HepG2 (cell line): ENCODE measurements around the gene ATP6V0E2. TPM values are rescaled to one million over a fixed set of nuclear protein-coding genes. Genes with fewer than 3 reads are reported as not detected.

Experiments used
- AGO1 ChIP-seq: fragments of 200-400 bp; formaldehyde crosslinking; IDR thresholded peaks from 2 replicates; pipeline ENCODE4 v1.6.1; 2017; ENCODE audit warnings: mild to moderate bottlenecking, low read depth, low read length, moderate library complexity; ENCODE audit not compliant: poor library complexity, severe bottlenecking
- ATAD3A ChIP-seq: sonication (generic); formaldehyde crosslinking; IDR thresholded peaks from 2 replicates; pipeline ENCODE4 v1.4.0; 2020; ENCODE audit warnings: missing genetic modification reagents
- ATF1 ChIP-seq: IDR thresholded peaks from 2 replicates; pipeline ENCODE4 v1.6.1; 2016; ENCODE audit warnings: mild to moderate bottlenecking, control low read depth
- EED ChIP-seq: sonication (generic); formaldehyde crosslinking; IDR thresholded peaks from 2 replicates; pipeline ENCODE4 v1.5.0; 2020; ENCODE audit warnings: mild to moderate bottlenecking, missing genetic modification reagents
- ETV6 ChIP-seq: sonication (generic); formaldehyde crosslinking; conservative IDR thresholded peaks from 2 replicates; pipeline ENCODE4 v1.4.0; 2020; ENCODE audit warnings: missing genetic modification reagents
- GATA4 ChIP-seq: sonication (generic); IDR thresholded peaks from 2 replicates; pipeline ENCODE4 v1.6.1; 2016; ENCODE audit warnings: antibody characterized with exemption, low read depth, borderline replicate concordance
- GATAD1 ChIP-seq: IDR thresholded peaks from 2 replicates; pipeline ENCODE4 v1.6.1; 2016; ENCODE audit warnings: missing genetic modification reagents, missing compliant biosample characterization
- HES4 ChIP-seq: sonication (generic); formaldehyde crosslinking; IDR thresholded peaks from 2 replicates; pipeline ENCODE4 v1.9.0; 2021; ENCODE audit warnings: mild to moderate bottlenecking, missing genetic modification reagents, borderline replicate concordance
- MAFF ChIP-seq: IDR thresholded peaks from 2 replicates; pipeline ENCODE4 v1.6.1; 2011; ENCODE audit warnings: low read depth, low read length, improper control_type of control experiment
- MEIS2 ChIP-seq: sonication (generic); formaldehyde crosslinking; IDR thresholded peaks from 2 replicates; pipeline ENCODE4 v1.9.0; 2021; ENCODE audit warnings: mild to moderate bottlenecking, missing genetic modification reagents
- PITX1 ChIP-seq: sonication (generic); formaldehyde crosslinking; IDR thresholded peaks from 2 replicates; pipeline ENCODE4 v1.5.1; 2020; ENCODE audit warnings: mild to moderate bottlenecking, missing genetic modification reagents
- PRMT3 ChIP-seq: sonication (generic); formaldehyde crosslinking; IDR thresholded peaks from 2 replicates; pipeline ENCODE4 v1.8.1; 2022; ENCODE audit warnings: low read depth, mild to moderate bottlenecking, moderate library complexity, missing genetic modification reagents, borderline replicate concordance
- PTBP1 ChIP-seq: fragments of 200-400 bp; formaldehyde crosslinking; IDR thresholded peaks from 2 replicates; pipeline ENCODE4 v1.6.1; 2018; ENCODE audit warnings: low read length, low read depth; ENCODE audit not compliant: poor library complexity, severe bottlenecking
- RELA ChIP-seq: sonication (generic); formaldehyde crosslinking; IDR thresholded peaks from 2 replicates; pipeline ENCODE4 v1.4.0; 2020; ENCODE audit warnings: missing genetic modification reagents
- SRY ChIP-seq: sonication (generic); formaldehyde crosslinking; IDR thresholded peaks from 2 replicates; pipeline ENCODE4 v1.8.0; 2022; ENCODE audit warnings: mild to moderate bottlenecking, missing genetic modification reagents
- STAG1 ChIP-seq: sonication (generic); formaldehyde crosslinking; IDR thresholded peaks from 2 replicates; pipeline ENCODE4 v1.4.0; 2020; ENCODE audit warnings: missing genetic modification reagents
- TARDBP ChIP-seq: sonication (generic); formaldehyde crosslinking; IDR thresholded peaks from 2 replicates; pipeline ENCODE4 v1.8.0; 2022; ENCODE audit warnings: mild to moderate bottlenecking, missing genetic modification reagents
- TBX2 ChIP-seq: sonication (generic); formaldehyde crosslinking; IDR thresholded peaks from 2 replicates; pipeline ENCODE4 v1.5.0; 2020; ENCODE audit warnings: missing genetic modification reagents, mild to moderate bottlenecking, borderline replicate concordance
- XRCC5 ChIP-seq: fragments of 200-400 bp; formaldehyde crosslinking; optimal IDR thresholded peaks from 2 replicates; pipeline ENCODE3; 2017; ENCODE audit warnings: mild to moderate bottlenecking, low read length
- ZMYM4 ChIP-seq: sonication (generic); formaldehyde crosslinking; IDR thresholded peaks from 2 replicates; pipeline ENCODE4 v1.8.1; 2023; ENCODE audit warnings: mild to moderate bottlenecking, missing genetic modification reagents
- polyA plus RNA-seq, 8 experiments: library from polyadenylated mRNA; depleted of rRNA in 3 of 8; stranded (reverse) in 7 of 8; unstranded in 1 of 8; fragments of >200 nt; fragmentation: Illumina TruSeq in 4 of 8; extraction: Trizol in 4 of 8; gene quantifications; 2 replicates each; pipeline versions ENCODE4 v1.2.1 to v1.2.3, GENCODE V29; 2011 to 2016; ENCODE audit warnings: low read depth in 4 of 8, missing spikeins in 1 of 8, mixed read lengths in 1 of 8; ENCODE audit not compliant: insufficient read depth in 1 of 8
- total RNA-seq, 5 experiments: library from RNA; depleted of rRNA; stranded (reverse); fragments of >200 nt; fragmentation: Illumina TruSeq; extraction: Trizol; gene quantifications; 2 replicates each; pipeline ENCODE4 v1.2.3, GENCODE V29; 2016; ENCODE audit warnings: low read depth in 1 of 5
- TF ChIP-seq, protein P1 (sequence below): sonication (generic); formaldehyde crosslinking; IDR thresholded peaks from 2 replicates; pipeline ENCODE4 v1.5.0; 2020; ENCODE audit warnings: mild to moderate bottlenecking, missing genetic modification reagents
- TF ChIP-seq, protein P2 (sequence below): IDR thresholded peaks from 2 replicates; pipeline ENCODE4 v1.6.1; 2016; ENCODE audit warnings: mild to moderate bottlenecking
- TF ChIP-seq, protein P3 (sequence below): sonication (generic); formaldehyde crosslinking; IDR thresholded peaks from 2 replicates; pipeline ENCODE4 v1.8.1; 2023; ENCODE audit warnings: mild to moderate bottlenecking, inconsistent platforms, moderate library complexity, missing genetic modification reagents, borderline replicate concordance
- TF ChIP-seq, protein P4 (sequence below): sonication (generic); formaldehyde crosslinking; IDR thresholded peaks from 2 replicates; pipeline ENCODE4 v1.4.0; 2020; ENCODE audit warnings: missing genetic modification reagents
- TF ChIP-seq, protein P5 (sequence below): sonication (generic); formaldehyde crosslinking; IDR thresholded peaks from 2 replicates; pipeline ENCODE4 v1.9.0; 2021; ENCODE audit warnings: missing genetic modification reagents, borderline replicate concordance

The ATP6V0E2 gene
- total and polyA plus RNA-seq, 2 of the 13 experiments (the other 11 are each of a cell fraction or from before 2014, with no cell fraction given): 36.8 to 203 TPM

DNA sequence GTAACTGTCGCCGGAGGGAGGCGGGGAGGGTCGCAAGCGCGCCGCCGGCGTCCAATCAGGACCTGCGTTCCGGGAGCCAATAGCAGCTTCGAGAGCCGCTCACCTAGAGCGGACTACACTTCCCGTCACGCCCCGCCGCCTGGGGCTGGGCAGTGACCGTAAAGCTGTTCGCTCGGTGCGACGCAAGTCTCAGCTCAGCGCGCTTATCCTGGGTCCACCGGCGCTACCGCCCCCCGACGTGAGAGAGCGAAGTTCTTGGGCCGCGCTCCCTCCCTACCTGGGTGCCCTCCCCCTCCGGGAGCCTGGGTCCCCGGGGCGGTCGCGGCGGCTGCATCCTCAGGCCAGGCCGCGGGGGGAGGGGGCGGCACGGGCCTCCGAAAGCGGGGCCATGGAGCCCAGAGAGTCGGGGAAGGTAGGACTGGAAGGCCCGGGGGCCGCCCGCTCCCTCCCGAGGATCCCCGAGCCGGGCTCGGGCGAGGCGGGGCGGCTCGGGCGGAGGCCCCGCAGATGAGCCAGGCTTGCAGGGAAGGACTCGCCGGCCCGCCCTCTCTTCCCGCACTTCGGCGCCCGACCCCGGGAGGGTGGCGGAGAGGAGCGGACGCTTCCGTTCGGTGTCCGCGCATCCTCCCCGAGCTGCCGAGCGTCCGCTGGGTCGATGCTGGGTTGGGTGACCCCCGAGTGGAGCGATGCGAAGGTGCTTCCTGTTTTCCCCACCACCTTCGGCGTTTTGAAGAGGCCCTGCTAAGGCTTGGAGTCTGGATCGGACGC is 35.4 kb upstream of the ATP6V0E2 start, which contains the start of gene ZNF862 (continued):
- no peak; the same call in 1 of the 2 replicates for TF ChIP-seq MEIS2 (CRISPR knock-in tag)
- TF ChIP-seq GATA4: 0 out of 2 replicates have a peak, but pooled peaks have one; percentile 34
- TF ChIP-seq, protein P1, sequence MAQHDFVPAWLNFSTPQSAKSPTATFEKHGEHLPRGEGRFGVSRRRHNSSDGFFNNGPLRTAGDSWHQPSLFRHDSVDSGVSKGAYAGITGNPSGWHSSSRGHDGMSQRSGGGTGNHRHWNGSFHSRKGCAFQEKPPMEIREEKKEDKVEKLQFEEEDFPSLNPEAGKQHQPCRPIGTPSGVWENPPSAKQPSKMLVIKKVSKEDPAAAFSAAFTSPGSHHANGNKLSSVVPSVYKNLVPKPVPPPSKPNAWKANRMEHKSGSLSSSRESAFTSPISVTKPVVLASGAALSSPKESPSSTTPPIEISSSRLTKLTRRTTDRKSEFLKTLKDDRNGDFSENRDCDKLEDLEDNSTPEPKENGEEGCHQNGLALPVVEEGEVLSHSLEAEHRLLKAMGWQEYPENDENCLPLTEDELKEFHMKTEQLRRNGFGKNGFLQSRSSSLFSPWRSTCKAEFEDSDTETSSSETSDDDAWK (CRISPR knock-in tag): no peak
- no peak for TF ChIP-seq ATF1 (CRISPR knock-in tag)
- TF ChIP-seq EED (CRISPR knock-in tag): 0 out of 2 replicates have a peak, but pooled peaks have one; percentile 28
- TF ChIP-seq AGO1: no peak
- peak; percentile 83 for TF ChIP-seq XRCC5
- TF ChIP-seq, protein P2, sequence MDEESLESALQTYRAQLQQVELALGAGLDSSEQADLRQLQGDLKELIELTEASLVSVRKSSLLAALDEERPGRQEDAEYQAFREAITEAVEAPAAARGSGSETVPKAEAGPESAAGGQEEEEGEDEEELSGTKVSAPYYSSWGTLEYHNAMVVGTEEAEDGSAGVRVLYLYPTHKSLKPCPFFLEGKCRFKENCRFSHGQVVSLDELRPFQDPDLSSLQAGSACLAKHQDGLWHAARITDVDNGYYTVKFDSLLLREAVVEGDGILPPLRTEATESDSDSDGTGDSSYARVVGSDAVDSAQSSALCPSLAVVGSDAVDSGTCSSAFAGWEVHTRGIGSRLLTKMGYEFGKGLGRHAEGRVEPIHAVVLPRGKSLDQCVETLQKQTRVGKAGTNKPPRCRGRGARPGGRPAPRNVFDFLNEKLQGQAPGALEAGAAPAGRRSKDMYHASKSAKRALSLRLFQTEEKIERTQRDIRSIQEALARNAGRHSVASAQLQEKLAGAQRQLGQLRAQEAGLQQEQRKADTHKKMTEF (CRISPR knock-in tag): peak; percentile 95
- no peak for TF ChIP-seq PTBP1
- TF ChIP-seq SRY: no peak; the same call in 1 of the 2 replicates
- TF ChIP-seq, protein P3, sequence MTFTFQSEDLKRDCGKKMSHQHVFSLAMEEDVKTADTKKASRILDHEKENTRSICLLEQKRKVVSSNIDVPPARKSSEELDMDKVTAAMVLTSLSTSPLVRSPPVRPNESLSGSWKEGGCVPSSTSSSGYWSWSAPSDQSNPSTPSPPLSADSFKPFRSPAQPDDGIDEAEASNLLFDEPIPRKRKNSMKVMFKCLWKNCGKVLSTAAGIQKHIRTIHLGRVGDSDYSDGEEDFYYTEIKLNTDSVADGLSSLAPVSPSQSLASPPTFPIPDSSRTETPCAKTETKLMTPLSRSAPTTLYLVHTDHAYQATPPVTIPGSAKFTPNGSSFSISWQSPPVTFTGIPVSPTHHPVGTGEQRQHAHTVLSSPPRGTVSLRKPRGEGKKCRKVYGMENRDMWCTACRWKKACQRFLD (CRISPR knock-in tag): peak; percentile 67; the same call in 1 of the 2 replicates
- TF ChIP-seq HES4 (CRISPR knock-in tag): 0 out of 2 replicates have a peak, but pooled peaks have one; percentile 49
- peak; percentile 57; the same call in 1 of the 2 replicates for TF ChIP-seq TARDBP
- TF ChIP-seq PRMT3 (CRISPR knock-in tag): peak; percentile 73; the same call in 1 of the 2 replicates
- peak; percentile 82 for TF ChIP-seq TBX2 (CRISPR knock-in tag)
- 0 out of 2 replicates have a peak, but pooled peaks have one; percentile 66 for TF ChIP-seq ETV6 (CRISPR knock-in tag)
- no peak for TF ChIP-seq RELA
- no peak for TF ChIP-seq MAFF
- no peak; the same call in 1 of the 2 replicates for TF ChIP-seq ZMYM4
- TF ChIP-seq, protein P4, sequence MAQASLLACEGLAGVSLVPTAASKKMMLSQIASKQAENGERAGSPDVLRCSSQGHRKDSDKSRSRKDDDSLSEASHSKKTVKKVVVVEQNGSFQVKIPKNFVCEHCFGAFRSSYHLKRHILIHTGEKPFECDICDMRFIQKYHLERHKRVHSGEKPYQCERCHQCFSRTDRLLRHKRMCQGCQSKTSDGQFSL (CRISPR knock-in tag): no peak
- peak; percentile 87 for TF ChIP-seq GATAD1 (CRISPR knock-in tag)
- peak; percentile 20; the same call in 1 of the 2 replicates for TF ChIP-seq PITX1
- TF ChIP-seq, protein P5, sequence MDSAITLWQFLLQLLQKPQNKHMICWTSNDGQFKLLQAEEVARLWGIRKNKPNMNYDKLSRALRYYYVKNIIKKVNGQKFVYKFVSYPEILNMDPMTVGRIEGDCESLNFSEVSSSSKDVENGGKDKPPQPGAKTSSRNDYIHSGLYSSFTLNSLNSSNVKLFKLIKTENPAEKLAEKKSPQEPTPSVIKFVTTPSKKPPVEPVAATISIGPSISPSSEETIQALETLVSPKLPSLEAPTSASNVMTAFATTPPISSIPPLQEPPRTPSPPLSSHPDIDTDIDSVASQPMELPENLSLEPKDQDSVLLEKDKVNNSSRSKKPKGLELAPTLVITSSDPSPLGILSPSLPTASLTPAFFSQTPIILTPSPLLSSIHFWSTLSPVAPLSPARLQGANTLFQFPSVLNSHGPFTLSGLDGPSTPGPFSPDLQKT (CRISPR knock-in tag): no peak
- TF ChIP-seq ATAD3A (CRISPR knock-in tag): no peak
- TF ChIP-seq STAG1 (CRISPR knock-in tag): no peak
